CD4-positive, alpha-beta T cell treated with Interferon alpha-2 for 1 hour (primary cell): Measurements from ENCODE around the gene SLC44A5.

Experiments
- DNase-seq, 2 donors: peaks; one replicate each; pipeline ENCODE4 v3.0.0-alpha.2; 2020 to 2022

The SLC44A5 gene

DNA sequence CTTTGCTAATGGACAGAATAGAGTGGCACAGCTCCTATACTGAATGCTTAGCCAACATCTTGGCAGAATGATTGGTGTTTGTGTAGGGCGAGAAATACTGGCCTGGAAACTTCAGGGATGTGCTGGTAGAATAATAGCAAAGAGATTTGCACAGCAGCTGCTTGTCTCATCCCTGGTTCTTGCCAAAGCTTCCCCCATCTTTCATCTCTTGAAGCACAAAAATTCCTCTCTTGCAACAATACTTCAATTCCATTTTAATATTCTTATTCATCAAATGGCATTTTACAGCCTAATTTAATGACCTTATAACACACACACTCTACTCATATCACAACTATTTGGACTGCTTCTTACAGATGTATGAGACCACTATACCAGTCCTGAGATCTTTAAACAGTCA, 439.0 kb downstream of the SLC44A5 start:
- no peak for DNase-seq

DNA sequence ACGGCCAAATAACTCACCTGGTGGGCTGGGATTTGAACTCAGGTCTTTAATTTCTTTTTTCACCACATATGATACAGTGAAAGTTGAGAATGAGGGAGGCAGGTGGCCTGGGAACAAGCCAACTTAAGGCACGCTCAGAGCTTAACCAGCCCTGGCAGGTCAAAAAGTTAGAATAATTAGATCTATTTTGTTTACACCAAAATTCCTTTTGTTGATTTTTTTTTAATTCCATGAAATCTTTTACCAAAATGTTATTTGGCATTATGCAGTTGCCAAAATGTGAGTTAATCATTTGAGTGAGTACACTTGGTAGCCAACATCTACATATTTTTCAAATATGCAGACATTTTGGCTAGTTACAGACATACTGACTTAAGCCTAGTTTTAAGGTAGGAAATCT, 439.9 kb downstream of the SLC44A5 start:
- no peak for DNase-seq

DNA sequence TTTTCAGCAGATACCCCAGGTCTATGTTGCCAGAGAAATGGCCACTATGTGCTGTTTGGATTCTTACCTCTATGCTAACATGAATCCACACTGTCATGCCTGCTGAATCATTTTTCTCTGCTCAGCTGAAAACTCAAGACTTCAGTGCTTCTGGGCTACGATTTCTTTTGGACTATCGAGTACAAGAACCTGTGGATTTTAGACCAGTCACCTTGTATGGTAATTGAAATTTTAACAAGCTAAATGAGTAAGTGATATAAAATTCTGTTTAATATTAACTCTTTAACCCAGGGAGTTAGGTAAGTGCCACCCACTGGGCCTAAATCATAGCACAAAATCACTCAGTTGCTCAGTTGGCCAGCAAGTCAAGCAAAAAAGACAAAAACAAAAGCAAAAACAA, 440.9 kb downstream of the SLC44A5 start:
- no peak for DNase-seq

DNA sequence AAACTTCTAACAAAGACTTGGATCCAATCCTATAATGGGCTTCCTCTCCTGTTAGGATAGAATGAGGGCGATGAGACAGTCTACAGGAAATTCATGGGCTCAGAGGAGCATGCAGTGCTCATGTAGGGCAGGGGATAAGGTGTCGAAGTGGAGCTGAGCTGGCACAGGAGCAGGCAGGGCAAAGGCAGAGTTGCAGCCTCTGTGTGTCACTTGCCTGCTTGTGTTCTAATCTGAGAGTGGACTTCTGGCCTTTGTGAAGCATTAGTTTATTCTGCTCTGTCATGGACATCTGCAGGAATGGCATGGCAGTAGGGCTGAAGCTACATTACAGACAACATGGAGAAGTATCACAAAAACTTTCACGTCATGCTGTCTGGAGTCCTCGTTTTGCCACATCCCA, 444.1 kb downstream of the SLC44A5 start:
- DNase-seq = no peak

DNA sequence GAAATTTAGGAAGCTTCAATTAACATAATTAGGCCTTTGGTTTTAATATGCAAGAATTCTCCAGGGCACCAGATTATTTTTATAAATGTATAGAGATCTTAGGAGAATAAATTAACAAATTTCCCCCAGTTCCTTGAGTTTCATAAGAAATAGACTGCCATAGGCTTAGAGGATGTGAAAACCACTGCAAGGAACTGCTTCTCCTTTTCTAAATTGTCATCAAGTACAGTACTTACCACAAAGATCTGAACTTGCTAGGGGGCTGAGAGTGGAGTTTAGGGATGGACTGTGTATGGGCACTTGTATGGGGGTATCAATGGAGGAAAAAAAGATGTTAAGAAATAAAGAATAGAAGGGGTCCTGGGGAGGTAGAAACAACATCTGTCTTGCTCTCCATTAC, 445.6 kb downstream of the SLC44A5 start:
- DNase-seq = no peak

DNA sequence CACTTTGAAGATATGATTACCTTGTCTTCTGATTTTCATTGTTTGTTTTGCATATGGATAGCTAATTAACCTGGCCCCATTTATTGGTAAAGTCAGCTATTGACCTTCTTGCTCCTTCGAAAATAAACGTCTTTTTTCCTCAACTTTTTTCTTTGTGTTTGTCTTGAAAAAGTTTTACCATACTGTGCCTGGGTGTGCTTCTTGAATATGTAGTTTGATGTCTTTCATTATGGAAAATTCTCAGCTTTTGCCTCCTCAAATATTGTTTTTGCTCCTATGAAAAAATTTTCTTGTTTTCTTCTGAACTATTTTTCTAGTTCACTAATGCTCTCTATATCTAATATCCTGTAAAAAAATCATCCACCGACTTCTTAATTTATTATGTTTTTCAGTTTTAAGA, 451.8 kb downstream of the SLC44A5 start:
- DNase-seq = no peak
